HepG2 (cell line): ENCODE results near the gene LCAT. TPM values are rescaled to one million over a fixed set of nuclear protein-coding genes. Genes with fewer than 3 reads are reported as not detected.
A peak's percentile ranks its signal among the peaks of the same experiment; 100 is the strongest.

ENCODE experiments used
- JUND ChIP-seq: sonication (generic); formaldehyde crosslinking; IDR thresholded peaks from 2 replicates; pipeline ENCODE4 v1.8.0; 2022; ENCODE audit warnings: mild to moderate bottlenecking, missing genetic modification reagents
- MLLT10 ChIP-seq: sonication (generic); formaldehyde crosslinking; IDR thresholded peaks from 2 replicates; pipeline ENCODE4 v1.4.0; 2020; ENCODE audit warnings: missing genetic modification reagents
- NKX3-1 ChIP-seq: sonication (generic); formaldehyde crosslinking; IDR thresholded peaks from 2 replicates; pipeline ENCODE4 v1.5.0; 2020; ENCODE audit warnings: missing genetic modification reagents
- SMARCE1 ChIP-seq: fragments of 450-650 bp; IDR thresholded peaks from 2 replicates; pipeline ENCODE4 v1.6.1; 2017; ENCODE audit warnings: borderline replicate concordance
- YEATS2 ChIP-seq: sonication (generic); formaldehyde crosslinking; IDR thresholded peaks from 2 replicates; pipeline ENCODE4 v1.4.0; 2020; ENCODE audit warnings: missing genetic modification reagents, borderline replicate concordance
- ZNF225 ChIP-seq: sonication (generic); formaldehyde crosslinking; IDR thresholded peaks from 2 replicates; pipeline ENCODE4 v1.4.0; 2020; ENCODE audit warnings: mild to moderate bottlenecking, missing genetic modification reagents
- ZNF615 ChIP-seq: sonication (generic); formaldehyde crosslinking; IDR thresholded peaks from 2 replicates; pipeline ENCODE4 v1.5.0; 2020; ENCODE audit warnings: mild to moderate bottlenecking, missing genetic modification reagents, borderline replicate concordance
- polyA plus RNA-seq, 8 experiments: library from polyadenylated mRNA; depleted of rRNA in 3 of 8; stranded (reverse) in 7 of 8; unstranded in 1 of 8; fragments of >200 nt; fragmentation: Illumina TruSeq in 4 of 8; extraction: Trizol in 4 of 8; gene quantifications; 2 replicates each; pipeline versions ENCODE4 v1.2.1 to v1.2.3, GENCODE V29; 2011 to 2016; ENCODE audit warnings: low read depth in 4 of 8, missing spikeins in 1 of 8, mixed read lengths in 1 of 8; ENCODE audit not compliant: insufficient read depth in 1 of 8
- total RNA-seq, 5 experiments: library from RNA; depleted of rRNA; stranded (reverse); fragments of >200 nt; fragmentation: Illumina TruSeq; extraction: Trizol; gene quantifications; 2 replicates each; pipeline ENCODE4 v1.2.3, GENCODE V29; 2016; ENCODE audit warnings: low read depth in 1 of 5
- TF ChIP-seq, protein P1 (sequence below), 2 experiments: sonication (generic) in 1 of 2; formaldehyde crosslinking in 1 of 2; IDR thresholded peaks; 2 replicates each; pipeline versions ENCODE4 v1.4.0 to v1.6.1; 2018 to 2020; ENCODE audit warnings: missing genetic modification reagents in 2 of 2, borderline replicate concordance in 1 of 2, low read depth in 1 of 2, mild to moderate bottlenecking in 1 of 2, missing biosample characterization in 1 of 2
- TF ChIP-seq, protein P2 (sequence below): sonication (generic); formaldehyde crosslinking; IDR thresholded peaks from 2 replicates; pipeline ENCODE4 v1.8.1; 2023; ENCODE audit warnings: mild to moderate bottlenecking, missing genetic modification reagents
- TF ChIP-seq, protein P3 (sequence below): sonication (generic); formaldehyde crosslinking; IDR thresholded peaks from one replicate; pipeline ENCODE4 v1.5.1; 2020; ENCODE audit warnings: mild to moderate bottlenecking, missing genetic modification reagents; ENCODE audit errors: not compliant biosample characterization
- TF ChIP-seq, protein P4 (sequence below): IDR thresholded peaks from 2 replicates; pipeline ENCODE4 v1.6.1; 2012; ENCODE audit warnings: low read depth, low read length, improper control_type of control experiment
- TF ChIP-seq, protein P5 (sequence below): sonication (generic); formaldehyde crosslinking; IDR thresholded peaks from 2 replicates; pipeline ENCODE4 v1.5.1; 2020; ENCODE audit warnings: mild to moderate bottlenecking, missing genetic modification reagents, borderline replicate concordance

The LCAT gene
- total and polyA plus RNA-seq, 2 of the 13 experiments (the other 11 are each of a cell fraction or from before 2014, with no cell fraction given) = 36.1 to 38.9 TPM

DNA sequence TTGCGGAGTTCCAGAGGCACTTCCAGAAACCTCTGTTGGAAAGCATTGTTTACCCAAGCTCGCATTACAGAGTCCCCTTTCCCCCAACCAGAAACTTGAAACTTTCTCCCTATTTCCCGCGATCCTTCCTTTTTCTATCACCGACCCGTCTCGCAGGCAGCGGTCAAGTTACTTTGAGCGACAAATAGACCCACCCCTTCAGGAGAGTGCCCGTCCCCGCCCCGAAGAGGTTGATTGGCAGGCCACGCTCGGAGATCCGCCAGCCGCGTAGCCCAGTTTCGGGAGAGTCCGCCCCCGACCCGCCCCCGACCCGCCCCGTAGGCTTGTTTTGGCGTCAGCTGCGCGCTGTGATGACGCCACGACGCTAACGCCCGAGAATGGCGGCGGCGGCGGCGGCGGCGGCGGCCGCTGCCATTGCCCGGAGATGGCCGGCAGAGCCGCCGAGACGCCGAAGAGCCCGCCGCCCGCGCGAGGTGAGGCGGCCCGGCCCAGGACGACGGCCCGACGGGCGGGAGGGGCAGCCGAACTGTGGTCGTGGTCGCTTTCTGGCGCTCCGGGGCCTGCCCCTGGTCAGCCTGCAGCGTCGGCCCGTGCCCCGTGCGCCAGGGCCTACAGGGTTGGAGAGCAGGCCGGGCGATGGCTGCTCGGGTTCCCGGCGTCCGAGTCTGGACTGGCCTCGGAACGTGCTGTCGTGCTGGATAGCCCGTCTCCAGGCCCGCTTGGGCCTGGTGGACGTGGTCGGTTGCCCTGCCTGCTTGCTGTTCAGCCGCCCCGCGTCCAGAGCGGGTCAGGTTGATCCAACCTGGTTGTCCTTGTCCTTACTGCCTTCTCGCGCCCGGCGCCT, 50.8 kb downstream of the LCAT start, which contains the start of gene PSKH1 (continued):
- TF ChIP-seq, protein P1, sequence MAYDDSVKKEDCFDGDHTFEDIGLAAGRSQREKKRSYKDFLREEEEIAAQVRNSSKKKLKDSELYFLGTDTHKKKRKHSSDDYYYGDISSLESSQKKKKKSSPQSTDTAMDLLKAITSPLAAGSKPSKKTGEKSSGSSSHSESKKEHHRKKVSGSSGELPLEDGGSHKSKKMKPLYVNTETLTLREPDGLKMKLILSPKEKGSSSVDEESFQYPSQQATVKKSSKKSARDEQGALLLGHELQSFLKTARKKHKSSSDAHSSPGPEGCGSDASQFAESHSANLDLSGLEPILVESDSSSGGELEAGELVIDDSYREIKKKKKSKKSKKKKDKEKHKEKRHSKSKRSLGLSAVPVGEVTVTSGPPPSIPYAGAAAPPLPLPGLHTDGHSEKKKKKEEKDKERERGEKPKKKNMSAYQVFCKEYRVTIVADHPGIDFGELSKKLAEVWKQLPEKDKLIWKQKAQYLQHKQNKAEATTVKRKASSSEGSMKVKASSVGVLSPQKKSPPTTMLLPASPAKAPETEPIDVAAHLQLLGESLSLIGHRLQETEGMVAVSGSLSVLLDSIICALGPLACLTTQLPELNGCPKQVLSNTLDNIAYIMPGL (CRISPR knock-in tag; IDR thresholded peaks at IDR 0.05; ENCODE audit: borderline replicate concordance in 1 of 2, low read depth in 1 of 2) = peak; percentile 49 to 68; a peak in 1 of 4 replicates
- TF ChIP-seq, protein P2, sequence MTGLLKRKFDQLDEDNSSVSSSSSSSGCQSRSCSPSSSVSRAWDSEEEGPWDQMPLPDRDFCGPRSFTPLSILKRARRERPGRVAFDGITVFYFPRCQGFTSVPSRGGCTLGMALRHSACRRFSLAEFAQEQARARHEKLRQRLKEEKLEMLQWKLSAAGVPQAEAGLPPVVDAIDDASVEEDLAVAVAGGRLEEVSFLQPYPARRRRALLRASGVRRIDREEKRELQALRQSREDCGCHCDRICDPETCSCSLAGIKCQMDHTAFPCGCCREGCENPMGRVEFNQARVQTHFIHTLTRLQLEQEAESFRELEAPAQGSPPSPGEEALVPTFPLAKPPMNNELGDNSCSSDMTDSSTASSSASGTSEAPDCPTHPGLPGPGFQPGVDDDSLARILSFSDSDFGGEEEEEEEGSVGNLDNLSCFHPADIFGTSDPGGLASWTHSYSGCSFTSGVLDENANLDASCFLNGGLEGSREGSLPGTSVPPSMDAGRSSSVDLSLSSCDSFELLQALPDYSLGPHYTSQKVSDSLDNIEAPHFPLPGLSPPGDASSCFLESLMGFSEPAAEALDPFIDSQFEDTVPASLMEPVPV = peak; percentile 81; the same call in 1 of the 2 replicates
- 0 out of 2 replicates have a peak, but pooled peaks have one; percentile 77 for TF ChIP-seq NKX3-1 (CRISPR knock-in tag)
- no peak for TF ChIP-seq SMARCE1
- no peak for TF ChIP-seq JUND (CRISPR knock-in tag)
- TF ChIP-seq, protein P3, sequence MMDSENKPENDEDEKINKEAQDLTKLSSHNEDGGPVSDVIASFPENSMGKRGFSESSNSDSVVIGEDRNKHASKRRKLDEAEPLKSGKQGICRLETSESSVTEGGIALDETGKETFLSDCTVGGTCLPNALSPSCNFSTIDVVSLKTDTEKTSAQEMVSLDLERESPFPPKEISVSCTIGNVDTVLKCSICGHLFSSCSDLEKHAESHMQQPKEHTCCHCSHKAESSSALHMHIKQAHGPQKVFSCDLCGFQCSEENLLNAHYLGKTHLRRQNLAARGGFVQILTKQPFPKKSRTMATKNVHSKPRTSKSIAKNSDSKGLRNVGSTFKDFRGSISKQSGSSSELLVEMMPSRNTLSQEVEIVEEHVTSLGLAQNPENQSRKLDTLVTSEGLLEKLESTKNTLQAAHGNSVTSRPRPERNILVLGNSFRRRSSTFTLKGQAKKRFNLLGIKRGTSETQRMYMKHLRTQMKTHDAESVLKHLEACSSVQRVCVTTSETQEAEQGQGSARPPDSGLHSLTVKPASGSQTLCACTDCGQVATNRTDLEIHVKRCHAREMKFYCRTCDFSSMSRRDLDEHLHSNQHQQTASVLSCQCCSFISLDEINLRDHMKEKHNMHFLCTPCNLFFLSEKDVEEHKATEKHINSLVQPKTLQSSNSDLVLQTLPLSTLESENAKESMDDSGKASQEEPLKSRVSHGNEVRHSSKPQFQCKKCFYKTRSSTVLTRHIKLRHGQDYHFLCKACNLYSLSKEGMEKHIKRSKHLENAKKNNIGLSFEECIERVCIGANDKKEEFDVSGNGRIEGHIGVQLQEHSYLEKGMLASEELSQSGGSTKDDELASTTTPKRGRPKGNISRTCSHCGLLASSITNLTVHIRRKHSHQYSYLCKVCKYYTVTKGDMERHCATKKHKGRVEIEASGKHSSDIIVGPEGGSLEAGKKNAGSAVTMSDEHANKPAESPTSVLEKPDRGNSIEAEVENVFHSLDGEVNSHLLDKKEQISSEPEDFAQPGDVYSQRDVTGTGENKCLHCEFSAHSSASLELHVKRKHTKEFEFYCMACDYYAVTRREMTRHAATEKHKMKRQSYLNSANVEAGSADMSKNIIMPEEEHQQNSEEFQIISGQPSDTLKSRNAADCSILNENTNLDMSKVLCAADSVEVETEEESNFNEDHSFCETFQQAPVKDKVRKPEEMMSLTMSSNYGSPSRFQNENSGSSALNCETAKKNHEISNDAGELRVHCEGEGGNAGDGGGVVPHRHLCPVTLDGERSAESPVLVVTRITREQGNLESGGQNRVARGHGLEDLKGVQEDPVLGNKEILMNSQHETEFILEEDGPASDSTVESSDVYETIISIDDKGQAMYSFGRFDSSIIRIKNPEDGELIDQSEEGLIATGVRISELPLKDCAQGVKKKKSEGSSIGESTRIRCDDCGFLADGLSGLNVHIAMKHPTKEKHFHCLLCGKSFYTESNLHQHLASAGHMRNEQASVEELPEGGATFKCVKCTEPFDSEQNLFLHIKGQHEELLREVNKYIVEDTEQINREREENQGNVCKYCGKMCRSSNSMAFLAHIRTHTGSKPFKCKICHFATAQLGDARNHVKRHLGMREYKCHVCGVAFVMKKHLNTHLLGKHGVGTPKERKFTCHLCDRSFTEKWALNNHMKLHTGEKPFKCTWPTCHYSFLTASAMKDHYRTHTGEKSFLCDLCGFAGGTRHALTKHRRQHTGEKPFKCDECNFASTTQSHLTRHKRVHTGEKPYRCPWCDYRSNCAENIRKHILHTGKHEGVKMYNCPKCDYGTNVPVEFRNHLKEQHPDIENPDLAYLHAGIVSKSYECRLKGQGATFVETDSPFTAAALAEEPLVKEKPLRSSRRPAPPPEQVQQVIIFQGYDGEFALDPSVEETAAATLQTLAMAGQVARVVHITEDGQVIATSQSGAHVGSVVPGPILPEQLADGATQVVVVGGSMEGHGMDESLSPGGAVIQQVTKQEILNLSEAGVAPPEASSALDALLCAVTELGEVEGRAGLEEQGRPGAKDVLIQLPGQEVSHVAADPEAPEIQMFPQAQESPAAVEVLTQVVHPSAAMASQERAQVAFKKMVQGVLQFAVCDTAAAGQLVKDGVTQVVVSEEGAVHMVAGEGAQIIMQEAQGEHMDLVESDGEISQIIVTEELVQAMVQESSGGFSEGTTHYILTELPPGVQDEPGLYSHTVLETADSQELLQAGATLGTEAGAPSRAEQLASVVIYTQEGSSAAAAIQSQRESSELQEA (CRISPR knock-in tag) = no peak
- TF ChIP-seq YEATS2 = no peak
- TF ChIP-seq, protein P4, sequence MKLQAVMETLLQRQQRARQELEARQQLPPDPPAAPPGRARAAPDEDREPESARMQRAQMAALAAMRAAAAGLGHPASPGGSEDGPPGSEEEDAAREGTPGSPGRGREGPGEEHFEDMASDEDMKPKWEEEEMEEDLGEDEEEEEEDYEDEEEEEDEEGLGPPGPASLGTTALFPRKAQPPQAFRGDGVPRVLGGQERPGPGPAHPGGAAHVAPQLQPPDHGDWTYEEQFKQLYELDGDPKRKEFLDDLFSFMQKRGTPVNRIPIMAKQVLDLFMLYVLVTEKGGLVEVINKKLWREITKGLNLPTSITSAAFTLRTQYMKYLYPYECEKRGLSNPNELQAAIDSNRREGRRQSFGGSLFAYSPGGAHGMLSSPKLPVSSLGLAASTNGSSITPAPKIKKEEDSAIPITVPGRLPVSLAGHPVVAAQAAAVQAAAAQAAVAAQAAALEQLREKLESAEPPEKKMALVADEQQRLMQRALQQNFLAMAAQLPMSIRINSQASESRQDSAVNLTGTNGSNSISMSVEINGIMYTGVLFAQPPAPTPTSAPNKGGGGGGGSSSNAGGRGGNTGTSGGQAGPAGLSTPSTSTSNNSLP = no peak
- TF ChIP-seq, protein P5, sequence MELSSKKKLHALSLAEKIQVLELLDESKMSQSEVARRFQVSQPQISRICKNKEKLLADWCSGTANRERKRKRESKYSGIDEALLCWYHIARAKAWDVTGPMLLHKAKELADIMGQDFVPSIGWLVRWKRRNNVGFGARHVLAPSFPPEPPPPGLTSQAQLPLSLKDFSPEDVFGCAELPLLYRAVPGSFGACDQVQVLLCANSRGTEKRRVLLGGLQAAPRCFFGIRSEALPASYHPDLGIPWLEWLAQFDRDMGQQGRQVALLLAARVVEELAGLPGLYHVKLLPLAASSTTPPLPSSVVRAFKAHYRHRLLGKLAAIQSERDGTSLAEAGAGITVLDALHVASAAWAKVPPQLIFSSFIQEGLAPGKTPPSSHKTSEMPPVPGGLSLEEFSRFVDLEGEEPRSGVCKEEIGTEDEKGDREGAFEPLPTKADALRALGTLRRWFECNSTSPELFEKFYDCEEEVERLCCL (CRISPR knock-in tag) = 0 out of 2 replicates have a peak, but pooled peaks have one; percentile 24
- TF ChIP-seq ZNF615 (CRISPR knock-in tag) = no peak
- TF ChIP-seq MLLT10 (CRISPR knock-in tag) = no peak; the same call in 1 of the 2 replicates
- TF ChIP-seq ZNF225 (CRISPR knock-in tag) = 0 out of 2 replicates have a peak, but pooled peaks have one; percentile 84
